HG02588 (cell line): ENCODE data around the gene ACE2.

Source experiments
- ATAC-seq: cut with Tn5 transposase; IDR thresholded peaks from one replicate; pipeline ENCODE4 v1.9.1; 2021; ENCODE audit warnings: mild to moderate bottlenecking, moderate library complexity; ENCODE audit not compliant: unreplicated experiment

ACE2 gene

DNA sequence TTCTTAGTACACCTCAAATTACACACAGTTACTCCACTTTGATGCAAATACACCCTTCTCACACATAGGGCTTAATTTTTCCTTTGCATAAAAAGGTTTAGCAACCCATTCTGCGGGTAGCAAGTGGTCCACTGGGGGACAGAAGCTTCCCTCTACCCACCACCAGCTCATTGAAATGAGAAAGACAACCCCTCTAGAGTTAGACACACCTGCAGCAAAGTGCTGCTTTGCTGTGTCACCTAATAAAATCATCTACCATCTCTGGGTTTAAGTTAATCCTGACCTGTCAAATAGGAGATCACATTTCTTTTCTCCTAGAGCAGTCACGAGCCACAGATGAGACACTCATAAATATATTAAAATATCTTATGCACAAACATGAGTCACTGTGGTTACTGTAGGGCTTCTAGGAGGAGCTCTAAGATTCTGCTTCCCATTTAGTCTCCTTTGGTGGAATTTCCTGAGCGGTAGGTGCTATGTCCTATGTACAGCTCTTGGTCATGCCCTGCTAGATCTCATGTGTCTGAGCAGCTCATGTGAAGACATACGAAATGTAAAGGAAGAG, 88.3 kb downstream of the ACE2 start:
- no peak for ATAC-seq

DNA sequence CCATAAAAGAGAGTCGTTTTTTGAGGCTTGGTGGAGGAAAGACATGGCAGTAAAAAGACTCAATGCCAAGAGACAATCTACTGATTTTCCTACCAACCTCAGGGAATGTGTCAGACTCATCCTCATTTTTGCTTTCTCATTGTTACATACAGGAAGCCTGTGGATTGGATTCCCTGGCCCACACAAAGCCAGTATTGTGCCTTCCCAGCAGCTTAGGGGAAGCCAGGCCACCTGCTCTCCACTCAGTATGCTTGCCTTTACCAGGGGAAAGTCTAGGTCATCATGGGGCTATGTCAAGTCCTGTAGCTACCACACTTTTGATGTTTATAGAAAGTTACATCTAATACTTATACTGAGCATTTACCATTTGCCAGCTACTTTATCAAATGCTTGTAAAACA, 89.2 kb downstream of the ACE2 start:
- no peak for ATAC-seq
